Endothelial cell of umbilical vein (primary cell): Measurements from ENCODE around the gene FAM177B. TPM values are rescaled to one million over a fixed set of nuclear protein-coding genes. Genes with fewer than 3 reads are reported as not detected.

Experiments used
- BruUV-seq: library from RNA; stranded (reverse); fragments of 400-500 nt; replicated peaks from 2 replicates; lab custom pipeline; 2021; lab: Mats Ljungman, UMichigan
- CTCF ChIA-PET: fragments of 300-600, 350-600 bp; sonication (Branson Sonifier 250); formaldehyde crosslinking; loops from one replicate; lab custom pipeline; 2021; ENCODE audit warnings: antibody characterized with exemption, inconsistent platforms; lab: Charles Lee
- POLR2A ChIA-PET: fragments of 300-600, 350-600 bp; sonication (Branson Sonifier 250); formaldehyde crosslinking; loops from one replicate; lab custom pipeline; 2021; ENCODE audit warnings: antibody characterized with exemption, inconsistent platforms; lab: Charles Lee
- DNase-seq: peaks from one replicate; pipeline ENCODE4 v3.0.0-alpha.2; 2011; ENCODE audit warnings: low read depth, low spot score
- FAIRE-seq: peaks from 2 replicates; lab custom pipeline; 2011; peaks lifted over from hg19 to GRCh38; lab: Jason Lieb, UNC
- H2AFZ ChIP-seq: 2 replicates; pipeline ENCODE4 v1.6.0; 2012; ENCODE audit warnings: low read depth, low read length, control low read depth, inconsistent platforms
- H3K27ac ChIP-seq: 2 replicates; pipeline ENCODE4 v1.5.1; 2011; ENCODE audit warnings: low read depth, mild to moderate bottlenecking, control low read depth, low read length, moderate library complexity; ENCODE audit not compliant: insufficient read depth
- H3K27me3 ChIP-seq, 2 experiments: 2 replicates each; pipeline versions ENCODE4 v1.6.0 to v1.6.1; 2011; ENCODE audit warnings: low read length in 2 of 2, mixed read lengths in 1 of 2; ENCODE audit not compliant: control insufficient read depth in 2 of 2, insufficient read depth in 2 of 2
- H3K36me3 ChIP-seq, 2 experiments: 2 replicates in 1 of 2; 3 replicates in 1 of 2; pipeline ENCODE4 v1.5.1; 2011; ENCODE audit warnings: low read length in 2 of 2, mild to moderate bottlenecking in 1 of 2, moderate library complexity in 1 of 2; ENCODE audit not compliant: control insufficient read depth in 2 of 2, insufficient read depth in 2 of 2; ENCODE audit errors: extremely low read depth in 1 of 2
- H3K4me1 ChIP-seq: 3 replicates; pipeline ENCODE4 v1.5.1; 2011; ENCODE audit warnings: mild to moderate bottlenecking, low read length; ENCODE audit not compliant: control insufficient read depth, insufficient read depth; ENCODE audit errors: extremely low read depth
- H3K4me2 ChIP-seq: 2 replicates; pipeline ENCODE4 v1.6.1; 2011; ENCODE audit warnings: low read length, control low read depth, mixed read lengths; ENCODE audit not compliant: insufficient read depth
- H3K4me3 ChIP-seq, 3 experiments: fragments of 200-600 bp in 1 of 3; sonication (generic), shearing (Covaris generic) in 1 of 3; replicated peaks in 1 of 3; 2 replicates each; pipeline ENCODE4 v1.5.1; 2011 to 2016; ENCODE audit warnings: control low read depth in 3 of 3, low read length in 3 of 3, mild to moderate bottlenecking in 2 of 3, inconsistent platforms in 1 of 3, low read depth in 1 of 3, moderate library complexity in 1 of 3; ENCODE audit not compliant: insufficient read depth in 1 of 3
- H3K79me2 ChIP-seq: 2 replicates; pipeline ENCODE4 v1.6.0; 2012; ENCODE audit warnings: low read length, inconsistent platforms; ENCODE audit not compliant: control insufficient read depth, insufficient read depth
- H3K9ac ChIP-seq: replicated peaks from 2 replicates; pipeline ENCODE3; 2011; ENCODE audit warnings: low read length, control low read depth; ENCODE audit not compliant: insufficient read depth; ENCODE audit errors: extremely low read depth
- H3K9me1 ChIP-seq: replicated peaks from 3 replicates; pipeline ENCODE4 v1.6.0; 2011; ENCODE audit warnings: mild to moderate bottlenecking, low read length; ENCODE audit not compliant: control insufficient read depth, insufficient read depth; ENCODE audit errors: extremely low read depth
- H3K9me3 ChIP-seq: replicated peaks from 2 replicates; pipeline ENCODE4 v1.5.1; 2012; ENCODE audit warnings: low read length, inconsistent platforms; ENCODE audit not compliant: control insufficient read depth, insufficient read depth
- H4K20me1 ChIP-seq: replicated peaks from 2 replicates; pipeline ENCODE3; 2011; ENCODE audit warnings: mild to moderate bottlenecking, low read length; ENCODE audit not compliant: control insufficient read depth, insufficient read depth; ENCODE audit errors: extremely low read depth
- EZH2 ChIP-seq: IDR thresholded peaks from 2 replicates; pipeline ENCODE4 v1.6.1; 2012; ENCODE audit warnings: borderline replicate concordance, low read depth, mild to moderate bottlenecking, moderate library complexity, low read length, inconsistent platforms; ENCODE audit not compliant: severe bottlenecking
- FOS ChIP-seq: IDR thresholded peaks from 2 replicates; pipeline ENCODE4 v1.6.1; 2011; ENCODE audit warnings: mild to moderate bottlenecking, low read length, moderate library complexity, borderline replicate concordance; ENCODE audit not compliant: insufficient read depth
- GATA2 ChIP-seq: IDR thresholded peaks from 2 replicates; pipeline ENCODE4 v1.7.0; 2011; ENCODE audit warnings: low read depth, mild to moderate bottlenecking, moderate library complexity, mixed read lengths, low read length; ENCODE audit not compliant: insufficient read length, insufficient read depth
- JUN ChIP-seq: IDR thresholded peaks from 2 replicates; pipeline ENCODE4 v1.6.1; 2011; ENCODE audit warnings: borderline replicate concordance, low read depth; ENCODE audit not compliant: insufficient read length, insufficient read depth
- MYC ChIP-seq: IDR thresholded peaks from one replicate; pipeline ENCODE4 v1.6.1; 2011; ENCODE audit warnings: mild to moderate bottlenecking, low read depth, low read length
- POLR2A ChIP-seq: IDR thresholded peaks from 2 replicates; pipeline ENCODE4 v1.6.1; 2012; ENCODE audit warnings: low read depth, mild to moderate bottlenecking, control low read depth, low read length
- POLR2AphosphoS5 ChIP-seq: IDR thresholded peaks from 2 replicates; pipeline ENCODE4 v1.6.1; 2012; ENCODE audit warnings: low read depth, mild to moderate bottlenecking, control low read depth, low read length, moderate library complexity; ENCODE audit not compliant: insufficient read depth
- dilution Hi-C: fragments of 300-500 bp; cut with MboI; formaldehyde crosslinking; loops from one replicate; pipeline ENCODE4 v1.15.0; 2019; ENCODE audit warnings: low sequenced_read_pairs; ENCODE audit not compliant: extremely low pct_ligation_motif_present
- intact Hi-C: fragments of 100-400 bp; cut with micrococcal nuclease; formaldehyde crosslinking; loops from one replicate; pipeline ENCODE4 v1.10.0; 2022
- polyA plus RNA-seq, 4 experiments: library from polyadenylated mRNA; depleted of rRNA in 3 of 4; stranded (reverse) in 3 of 4; unstranded in 1 of 4; fragments of >200 nt; gene quantifications; 2 replicates each; pipeline versions ENCODE4 v1.2.1 to v1.2.3, GENCODE V29; 2011 to 2012; ENCODE audit warnings: missing spikeins in 1 of 4
- total RNA-seq: library from RNA; stranded (reverse); gene quantifications from 2 replicates; pipeline ENCODE4 v1.2.3, GENCODE V29; 2021
- TF ChIP-seq, protein P1 (sequence below), 2 donors: IDR thresholded peaks; 1 replicate in 1 of 2; 2 replicates in 1 of 2; pipeline ENCODE4 v1.5.1; 2011; ENCODE audit warnings: low read length in 2 of 2, mild to moderate bottlenecking in 2 of 2, moderate library complexity in 2 of 2, control low read depth in 1 of 2, inconsistent platforms in 1 of 2, low read depth in 1 of 2; ENCODE audit not compliant: insufficient read depth in 1 of 2; ENCODE audit errors: extremely low read depth in 1 of 2
- TF ChIP-seq, protein P2 (sequence below): IDR thresholded peaks from 2 replicates; pipeline ENCODE4 v1.6.1; 2011; ENCODE audit not compliant: insufficient read depth, insufficient read length

Gene FAM177B
- total and polyA plus RNA-seq, 2 donors (not counting 3 experiments of a cell fraction or from before 2014, with no cell fraction given): not detected

DNA sequence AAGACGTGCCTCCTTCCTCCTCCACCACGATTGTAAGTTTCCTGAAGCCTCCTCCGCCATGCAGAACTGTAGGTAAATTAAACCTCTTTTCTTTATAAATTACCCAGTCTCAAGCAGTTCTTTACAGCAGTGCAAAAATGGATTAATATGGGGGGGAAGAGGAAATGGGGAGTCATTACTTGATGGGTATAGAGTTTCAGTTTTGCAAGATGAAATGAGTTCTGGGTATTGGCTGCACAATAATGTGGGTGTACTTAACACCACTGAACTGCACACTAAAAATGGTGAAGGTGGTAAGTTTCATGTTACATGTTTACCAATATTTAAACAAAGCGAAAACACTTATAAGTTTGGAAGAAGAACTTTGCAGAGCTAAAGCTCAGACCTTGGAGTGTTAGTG is 53.5 kb downstream of the FAM177B start:
- Histone ChIP-seq H3K4me1 (peaks cover 20% of the 10 kb centered on the region), H3K4me2 (no peak overlapping the region), H3K9ac (no peak overlapping the region), H3K4me3 (no peak overlapping the region), H3K9me1 (no peaks in the 10 kb centered on the region), H3K27me3 (no peaks in the 10 kb centered on the region), H3K9me3 (no peaks in the 10 kb centered on the region), H4K20me1 (no peaks in the 10 kb centered on the region), H3K79me2 (no peaks in the 10 kb centered on the region), H3K27ac (no peak overlapping the region), H3K36me3 (no peaks in the 10 kb centered on the region), H2AFZ (no peak overlapping the region)
- BruUV-seq: no TSS peak
- ChIA-PET CTCF (interaction anchor here (1.0 to 2.1 kb wide), 4 partner anchors 52 to 340 kb away, joined by 3 to 18 read pairs (median 6); no protein-coding TSS in a partner anchor), POLR2A (no interaction called here)
- intact Hi-C loops: loop anchor here (10.0 kb wide), 1 partner anchor 444 kb away; no protein-coding TSS in a partner anchor
- TF ChIP-seq, protein P1, sequence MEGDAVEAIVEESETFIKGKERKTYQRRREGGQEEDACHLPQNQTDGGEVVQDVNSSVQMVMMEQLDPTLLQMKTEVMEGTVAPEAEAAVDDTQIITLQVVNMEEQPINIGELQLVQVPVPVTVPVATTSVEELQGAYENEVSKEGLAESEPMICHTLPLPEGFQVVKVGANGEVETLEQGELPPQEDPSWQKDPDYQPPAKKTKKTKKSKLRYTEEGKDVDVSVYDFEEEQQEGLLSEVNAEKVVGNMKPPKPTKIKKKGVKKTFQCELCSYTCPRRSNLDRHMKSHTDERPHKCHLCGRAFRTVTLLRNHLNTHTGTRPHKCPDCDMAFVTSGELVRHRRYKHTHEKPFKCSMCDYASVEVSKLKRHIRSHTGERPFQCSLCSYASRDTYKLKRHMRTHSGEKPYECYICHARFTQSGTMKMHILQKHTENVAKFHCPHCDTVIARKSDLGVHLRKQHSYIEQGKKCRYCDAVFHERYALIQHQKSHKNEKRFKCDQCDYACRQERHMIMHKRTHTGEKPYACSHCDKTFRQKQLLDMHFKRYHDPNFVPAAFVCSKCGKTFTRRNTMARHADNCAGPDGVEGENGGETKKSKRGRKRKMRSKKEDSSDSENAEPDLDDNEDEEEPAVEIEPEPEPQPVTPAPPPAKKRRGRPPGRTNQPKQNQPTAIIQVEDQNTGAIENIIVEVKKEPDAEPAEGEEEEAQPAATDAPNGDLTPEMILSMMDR (IDR thresholded peaks at IDR 0.05; ENCODE audit: extremely low read depth in 1 of 2, insufficient read depth in 1 of 2, low read depth in 1 of 2, low read length in 2 of 2): no peak
- TF ChIP-seq EZH2: no peak
- no peak for TF ChIP-seq FOS
- no peak for TF ChIP-seq JUN
- TF ChIP-seq, protein P2, sequence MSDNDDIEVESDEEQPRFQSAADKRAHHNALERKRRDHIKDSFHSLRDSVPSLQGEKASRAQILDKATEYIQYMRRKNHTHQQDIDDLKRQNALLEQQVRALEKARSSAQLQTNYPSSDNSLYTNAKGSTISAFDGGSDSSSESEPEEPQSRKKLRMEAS: no peak
- no peak for TF ChIP-seq POLR2A
- TF ChIP-seq MYC: no peak
- TF ChIP-seq POLR2AphosphoS5: no peak
- no peak for TF ChIP-seq GATA2
- dilution Hi-C loops: loop anchor here (25.0 kb wide), 1 partner anchor 297 kb away; no protein-coding TSS in a partner anchor
- FAIRE-seq: no peak
- no peak for DNase-seq
